ENCODE data around the gene SCAANT1.
A peak's percentile ranks its signal among the peaks of the same experiment; 100 is the strongest.

DNA sequence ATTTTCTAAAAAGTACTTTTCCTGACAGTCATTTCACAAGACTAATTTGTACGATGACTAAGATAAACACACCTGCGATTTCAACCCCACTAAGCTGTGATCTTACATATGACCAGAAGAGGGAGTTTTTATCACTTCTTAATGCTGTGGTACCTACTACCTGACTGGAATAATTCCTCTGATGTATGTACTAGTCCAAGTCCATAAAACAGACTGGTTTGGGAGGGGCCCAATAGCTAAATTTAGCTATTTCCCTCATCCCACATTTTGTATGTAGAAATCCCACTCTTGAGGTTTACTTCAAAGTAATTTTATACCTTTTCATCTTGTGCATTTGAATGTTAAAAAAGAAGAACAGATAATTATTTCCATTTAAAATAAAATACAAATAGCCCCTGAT lies 49.7 kb upstream of the SCAANT1 start:
- TF ChIP-seq, protein P1, sequence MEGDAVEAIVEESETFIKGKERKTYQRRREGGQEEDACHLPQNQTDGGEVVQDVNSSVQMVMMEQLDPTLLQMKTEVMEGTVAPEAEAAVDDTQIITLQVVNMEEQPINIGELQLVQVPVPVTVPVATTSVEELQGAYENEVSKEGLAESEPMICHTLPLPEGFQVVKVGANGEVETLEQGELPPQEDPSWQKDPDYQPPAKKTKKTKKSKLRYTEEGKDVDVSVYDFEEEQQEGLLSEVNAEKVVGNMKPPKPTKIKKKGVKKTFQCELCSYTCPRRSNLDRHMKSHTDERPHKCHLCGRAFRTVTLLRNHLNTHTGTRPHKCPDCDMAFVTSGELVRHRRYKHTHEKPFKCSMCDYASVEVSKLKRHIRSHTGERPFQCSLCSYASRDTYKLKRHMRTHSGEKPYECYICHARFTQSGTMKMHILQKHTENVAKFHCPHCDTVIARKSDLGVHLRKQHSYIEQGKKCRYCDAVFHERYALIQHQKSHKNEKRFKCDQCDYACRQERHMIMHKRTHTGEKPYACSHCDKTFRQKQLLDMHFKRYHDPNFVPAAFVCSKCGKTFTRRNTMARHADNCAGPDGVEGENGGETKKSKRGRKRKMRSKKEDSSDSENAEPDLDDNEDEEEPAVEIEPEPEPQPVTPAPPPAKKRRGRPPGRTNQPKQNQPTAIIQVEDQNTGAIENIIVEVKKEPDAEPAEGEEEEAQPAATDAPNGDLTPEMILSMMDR (IDR thresholded peaks at IDR 0.05), result peak; percentile 64 to 81 (median 73)
- TF ChIP-seq POLR2AphosphoS5 (IDR thresholded peaks at IDR 0.05) (peak in 1 of 3 donors; percentile 34), POLR2A (IDR thresholded peaks at IDR 0.05) (no peak)
